ENCODE measurements around the gene MTPN. TPM values are rescaled to one million over a fixed set of nuclear protein-coding genes. Genes with fewer than 3 reads are reported as not detected.

MTPN gene
- total RNA-seq, 1 donor from 2014 or later: 173 TPM

- no peaks in the 10 kb centered on the region for H4K20me1 ChIP-seq (ENCODE audit: insufficient read depth, low read length)
- no peaks in the 10 kb centered on the region for H3K79me2 ChIP-seq (ENCODE audit: insufficient read depth, low read length)
- no peak overlapping the region for H3K27ac ChIP-seq (ENCODE audit: low read depth, low read length)
- TF ChIP-seq EZH2 (IDR thresholded peaks at IDR 0.05; ENCODE audit: insufficient read depth, low read length) (no peak), CTCF (IDR thresholded peaks at IDR 0.05; ENCODE audit: insufficient read depth, low read depth, low read length) (no peak)
- no peak overlapping the region for H3K27ac Mint-ChIP-seq (ENCODE audit: unreplicated experiment)
- no peaks in the 10 kb centered on the region for H3K27me3 ChIP-seq (ENCODE audit: insufficient read depth, low read length)
- no peaks in the 10 kb centered on the region for H3K9me3 Mint-ChIP-seq (ENCODE audit: unreplicated experiment)
- H3K4me3 ChIP-seq (ENCODE audit: insufficient read depth, low read depth, low read length): no peak overlapping the region
- no peaks in the 10 kb centered on the region for H3K9me3 ChIP-seq (ENCODE audit: insufficient read depth, low read depth, low read length)
- no peak overlapping the region for H3K9ac ChIP-seq (ENCODE audit: low read length)
- H3K36me3 ChIP-seq (ENCODE audit: insufficient read depth, low read length): no peaks in the 10 kb centered on the region
- FAIRE-seq (no peak), DNase-seq (ENCODE audit: low read depth) (no peak)
- no peaks in the 10 kb centered on the region for H3K4me1 Mint-ChIP-seq (ENCODE audit: low read depth, unreplicated experiment)
- H2AFZ ChIP-seq (ENCODE audit: low read depth, low read length): no peak overlapping the region
- H3K4me2 ChIP-seq (ENCODE audit: low read length): no peak overlapping the region
- H3K4me3 Mint-ChIP-seq (ENCODE audit: unreplicated experiment): no peak overlapping the region
- H3K36me3 Mint-ChIP-seq (ENCODE audit: low read depth, unreplicated experiment): no peaks in the 10 kb centered on the region
- no peaks in the 10 kb centered on the region for H3K27me3 Mint-ChIP-seq (ENCODE audit: low read depth, unreplicated experiment)
- H3K4me1 ChIP-seq (ENCODE audit: insufficient read depth, low read length): no peaks in the 10 kb centered on the region
These were observed 46.1 kb upstream of the MTPN start for GRCh38 chr7:136023134-136023869.

DNA sequence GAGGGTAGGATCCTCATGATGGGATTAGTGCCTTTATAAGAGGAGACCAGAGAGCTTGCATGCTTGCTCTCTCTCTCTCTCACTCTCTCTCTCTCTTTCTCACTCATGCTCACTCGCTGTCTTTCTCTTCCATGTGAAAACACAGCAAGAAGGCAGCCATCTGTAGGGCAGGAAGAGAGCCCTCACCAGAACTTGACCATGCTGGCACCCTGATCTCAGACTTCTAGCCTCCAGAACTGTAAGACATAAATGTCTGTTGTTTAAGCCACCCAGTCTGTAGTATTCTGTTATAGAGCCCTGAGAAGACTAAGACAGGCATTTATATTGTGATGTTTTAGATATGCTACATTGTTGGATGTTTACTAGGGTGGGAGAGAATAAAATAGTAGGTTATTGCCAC, 43.4 kb upstream of the MTPN start:
- no peak for DNase-seq (ENCODE audit: low read depth)
- Histone ChIP-seq H3K4me2 (ENCODE audit: low read length) (no peak overlapping the region), H3K4me1 (ENCODE audit: insufficient read depth, low read length) (no peaks in the 10 kb centered on the region), H3K9ac (ENCODE audit: low read length) (no peak overlapping the region), H3K27ac (ENCODE audit: low read depth, low read length) (no peak overlapping the region), H3K4me3 (ENCODE audit: insufficient read depth, low read depth, low read length) (no peak overlapping the region), H3K79me2 (ENCODE audit: insufficient read depth, low read length) (no peaks in the 10 kb centered on the region), H2AFZ (ENCODE audit: low read depth, low read length) (no peak overlapping the region), H3K27me3 (ENCODE audit: insufficient read depth, low read length) (no peaks in the 10 kb centered on the region), H3K36me3 (ENCODE audit: insufficient read depth, low read length) (no peaks in the 10 kb centered on the region), H4K20me1 (ENCODE audit: insufficient read depth, low read length) (no peaks in the 10 kb centered on the region), H3K9me3 (ENCODE audit: insufficient read depth, low read depth, low read length) (no peaks in the 10 kb centered on the region)
- Mint-ChIP-seq H3K27ac (ENCODE audit: unreplicated experiment) (no peak overlapping the region), H3K4me3 (ENCODE audit: unreplicated experiment) (no peak overlapping the region), H3K9me3 (ENCODE audit: unreplicated experiment) (peaks cover 2% of the 10 kb centered on the region), H3K4me1 (ENCODE audit: low read depth, unreplicated experiment) (no peaks in the 10 kb centered on the region), H3K36me3 (ENCODE audit: low read depth, unreplicated experiment) (no peaks in the 10 kb centered on the region), H3K27me3 (ENCODE audit: low read depth, unreplicated experiment) (peaks cover 3% of the 10 kb centered on the region)
- FAIRE-seq: no peak
- TF ChIP-seq EZH2 (IDR thresholded peaks at IDR 0.05; ENCODE audit: insufficient read depth, low read length) (no peak), CTCF (IDR thresholded peaks at IDR 0.05; ENCODE audit: insufficient read depth, low read depth, low read length) (no peak)

GRCh38 chr7:136018104-136018503, 40.9 kb upstream of the MTPN start:
- Mint-ChIP-seq H3K4me3 (ENCODE audit: unreplicated experiment) (no peak overlapping the region), H3K36me3 (ENCODE audit: low read depth, unreplicated experiment) (no peaks in the 10 kb centered on the region), H3K9me3 (ENCODE audit: unreplicated experiment) (peaks cover 2% of the 10 kb centered on the region), H3K27me3 (ENCODE audit: low read depth, unreplicated experiment) (peaks cover 3% of the 10 kb centered on the region), H3K27ac (ENCODE audit: unreplicated experiment) (no peak overlapping the region), H3K4me1 (ENCODE audit: low read depth, unreplicated experiment) (no peaks in the 10 kb centered on the region)
- H3K4me1 ChIP-seq (ENCODE audit: insufficient read depth, low read length): no peaks in the 10 kb centered on the region
- H3K27ac ChIP-seq (ENCODE audit: low read depth, low read length): no peak overlapping the region
- FAIRE-seq (no peak), DNase-seq (ENCODE audit: low read depth) (peak; percentile 30)
- no peak overlapping the region for H3K4me2 ChIP-seq (ENCODE audit: low read length)
- H3K27me3 ChIP-seq (ENCODE audit: insufficient read depth, low read length): no peaks in the 10 kb centered on the region
- no peak overlapping the region for H2AFZ ChIP-seq (ENCODE audit: low read depth, low read length)
- H3K9ac ChIP-seq (ENCODE audit: low read length): no peak overlapping the region
- H3K9me3 ChIP-seq (ENCODE audit: insufficient read depth, low read depth, low read length): no peaks in the 10 kb centered on the region
- H3K36me3 ChIP-seq (ENCODE audit: insufficient read depth, low read length): no peaks in the 10 kb centered on the region
- TF ChIP-seq CTCF (IDR thresholded peaks at IDR 0.05; ENCODE audit: insufficient read depth, low read depth, low read length): no peak
- TF ChIP-seq EZH2 (IDR thresholded peaks at IDR 0.05; ENCODE audit: insufficient read depth, low read length): no peak
- H3K4me3 ChIP-seq (ENCODE audit: insufficient read depth, low read depth, low read length): no peak overlapping the region
- no peaks in the 10 kb centered on the region for H4K20me1 ChIP-seq (ENCODE audit: insufficient read depth, low read length)
- no peaks in the 10 kb centered on the region for H3K79me2 ChIP-seq (ENCODE audit: insufficient read depth, low read length)
